Neural progenitor cell (in vitro differentiated cells): Measurements from ENCODE around the gene ABCC3. TPM values are rescaled to one million over a fixed set of nuclear protein-coding genes. Genes with fewer than 3 reads are reported as not detected.
A peak's percentile ranks its signal among the peaks of the same experiment; 100 is the strongest.

Experiments used
- DNase-seq: peaks from one replicate; pipeline ENCODE4 v3.0.0-alpha.2; 2016; ENCODE audit warnings: low spot score
- H2AFZ ChIP-seq: fragments of 200-600 bp; sonication (generic); replicated peaks from 2 replicates; pipeline ENCODE4 v1.6.1; 2016; ENCODE audit warnings: antibody characterized with exemption
- H3F3A ChIP-seq: fragments of 200-600 bp; sonication (generic); 2 replicates; pipeline ENCODE4 v1.6.1; 2016; ENCODE audit warnings: antibody characterized with exemption, low read depth
- H3K27ac ChIP-seq: fragments of 200-600 bp; sonication (generic); 2 replicates; pipeline ENCODE4 v1.5.1; 2016; ENCODE audit warnings: mild to moderate bottlenecking
- H3K27me3 ChIP-seq: fragments of 200-600 bp; sonication (generic); 2 replicates; pipeline ENCODE4 v1.6.1; 2016; ENCODE audit warnings: mild to moderate bottlenecking, moderate library complexity
- H3K36me3 ChIP-seq: fragments of 200-600 bp; sonication (generic); 2 replicates; pipeline ENCODE4 v1.5.1; 2016
- H3K4me1 ChIP-seq: fragments of 200-600 bp; sonication (generic); 2 replicates; pipeline ENCODE4 v1.6.1; 2016; ENCODE audit warnings: mixed run types
- H3K4me2 ChIP-seq: fragments of 200-600 bp; sonication (generic); 2 replicates; pipeline ENCODE4 v1.6.1; 2016
- H3K4me3 ChIP-seq: fragments of 200-600 bp; sonication (generic); 2 replicates; pipeline ENCODE4 v1.5.1; 2016
- H3K79me2 ChIP-seq: fragments of 200-600 bp; sonication (generic); 2 replicates; pipeline ENCODE4 v1.6.1; 2016; ENCODE audit warnings: low read depth
- H3K9ac ChIP-seq: fragments of 200-600 bp; sonication (generic); 2 replicates; pipeline ENCODE4 v1.6.1; 2016
- H3K9me3 ChIP-seq: fragments of 200-600 bp; sonication (generic); 2 replicates; pipeline ENCODE4 v1.5.1; 2016; ENCODE audit warnings: low read depth
- H4K20me1 ChIP-seq: fragments of 200-600 bp; sonication (generic); 2 replicates; pipeline ENCODE4 v1.6.1; 2016; ENCODE audit warnings: low read depth
- H3K27ac Mint-ChIP-seq: 3 replicates; pipeline ENCODE4 v1.8.0; 2021; ENCODE audit warnings: mixed read lengths
- H3K27me3 Mint-ChIP-seq: 2 replicates; pipeline ENCODE4 v1.8.0; 2022; ENCODE audit warnings: low read depth, mild to moderate bottlenecking, inconsistent platforms, moderate library complexity, mixed read lengths; ENCODE audit not compliant: insufficient read depth
- H3K36me3 Mint-ChIP-seq: 3 replicates; pipeline ENCODE4 v1.8.0; 2021; ENCODE audit warnings: mixed read lengths
- H3K4me1 Mint-ChIP-seq: 3 replicates; pipeline ENCODE4 v1.8.0; 2021; ENCODE audit warnings: mixed read lengths
- H3K4me3 Mint-ChIP-seq: 3 replicates; pipeline ENCODE4 v1.8.0; 2021; ENCODE audit warnings: mild to moderate bottlenecking, moderate library complexity, mixed read lengths
- H3K9me3 Mint-ChIP-seq: 3 replicates; pipeline ENCODE4 v1.8.0; 2020; ENCODE audit warnings: mixed read lengths
- CTCF ChIP-seq: fragments of 200-600 bp; sonication (generic); IDR thresholded peaks from 2 replicates; pipeline ENCODE4 v1.5.1; 2017; ENCODE audit warnings: antibody characterized with exemption, mild to moderate bottlenecking
- EZH2 ChIP-seq: fragments of 200-600 bp; sonication (generic); IDR thresholded peaks from 2 replicates; pipeline ENCODE4 v1.6.1; 2017; ENCODE audit warnings: antibody characterized with exemption, mild to moderate bottlenecking, moderate library complexity
- EZH2phosphoT487 ChIP-seq: fragments of 200-600 bp; sonication (generic); IDR thresholded peaks from 2 replicates; pipeline ENCODE4 v1.6.1; 2017; ENCODE audit warnings: antibody characterized with exemption
- total RNA-seq: library from RNA; depleted of rRNA; stranded (reverse); fragments of >200 nt; gene quantifications from 2 replicates; pipeline ENCODE4 v1.2.3, GENCODE V29; 2015; ENCODE audit warnings: low replicate concordance

ABCC3 gene
- total RNA-seq, 1 donor from 2014 or later = not detected

- H3K9me3 Mint-ChIP-seq = no peaks in the 10 kb centered on the region
- TF ChIP-seq EZH2phosphoT487 (no peak), CTCF (no peak), EZH2 (no peak)
- Histone ChIP-seq H3K9ac (no peak overlapping the region), H3K4me1 (peaks cover 3% of the 10 kb centered on the region), H2AFZ (no peak overlapping the region), H3K27ac (no peak overlapping the region), H3K79me2 (no peaks in the 10 kb centered on the region), H3K36me3 (no peaks in the 10 kb centered on the region), H4K20me1 (no peaks in the 10 kb centered on the region), H3F3A (no peaks in the 10 kb centered on the region), H3K4me2 (no peak overlapping the region), H3K27me3 (no peaks in the 10 kb centered on the region), H3K9me3 (no peaks in the 10 kb centered on the region), H3K4me3 (no peak overlapping the region)
- H3K4me3 Mint-ChIP-seq = no peak overlapping the region
- DNase-seq = no peak
- peak overlapping the region; percentile 64 for H3K27ac Mint-ChIP-seq
- H3K36me3 Mint-ChIP-seq = no peaks in the 10 kb centered on the region
- H3K4me1 Mint-ChIP-seq = peaks cover 19% of the 10 kb centered on the region
- peaks cover 7% of the 10 kb centered on the region for H3K27me3 Mint-ChIP-seq
Observed at GRCh38 chr17:50661348-50661747, 26.7 kb downstream of the ABCC3 start.

- no peaks in the 10 kb centered on the region for H3K36me3 Mint-ChIP-seq
- Histone ChIP-seq H2AFZ (no peak overlapping the region), H3K27ac (no peak overlapping the region), H3K9ac (no peak overlapping the region), H3K36me3 (no peaks in the 10 kb centered on the region), H3K4me1 (peaks cover 3% of the 10 kb centered on the region), H3K4me3 (no peak overlapping the region), H3K79me2 (no peaks in the 10 kb centered on the region), H3F3A (no peaks in the 10 kb centered on the region), H4K20me1 (no peaks in the 10 kb centered on the region), H3K9me3 (no peaks in the 10 kb centered on the region), H3K27me3 (no peaks in the 10 kb centered on the region), H3K4me2 (no peak overlapping the region)
- no peak overlapping the region for H3K4me3 Mint-ChIP-seq
- no peak for DNase-seq
- no peaks in the 10 kb centered on the region for H3K9me3 Mint-ChIP-seq
- H3K4me1 Mint-ChIP-seq = peaks cover 19% of the 10 kb centered on the region
- peaks cover 7% of the 10 kb centered on the region for H3K27me3 Mint-ChIP-seq
- H3K27ac Mint-ChIP-seq = peak overlapping the region; percentile 64
- TF ChIP-seq EZH2 = no peak
- no peak for TF ChIP-seq CTCF
- TF ChIP-seq EZH2phosphoT487 = no peak
Observed at GRCh38 chr17:50661795-50662391, 27.2 kb downstream of the ABCC3 start.

DNA sequence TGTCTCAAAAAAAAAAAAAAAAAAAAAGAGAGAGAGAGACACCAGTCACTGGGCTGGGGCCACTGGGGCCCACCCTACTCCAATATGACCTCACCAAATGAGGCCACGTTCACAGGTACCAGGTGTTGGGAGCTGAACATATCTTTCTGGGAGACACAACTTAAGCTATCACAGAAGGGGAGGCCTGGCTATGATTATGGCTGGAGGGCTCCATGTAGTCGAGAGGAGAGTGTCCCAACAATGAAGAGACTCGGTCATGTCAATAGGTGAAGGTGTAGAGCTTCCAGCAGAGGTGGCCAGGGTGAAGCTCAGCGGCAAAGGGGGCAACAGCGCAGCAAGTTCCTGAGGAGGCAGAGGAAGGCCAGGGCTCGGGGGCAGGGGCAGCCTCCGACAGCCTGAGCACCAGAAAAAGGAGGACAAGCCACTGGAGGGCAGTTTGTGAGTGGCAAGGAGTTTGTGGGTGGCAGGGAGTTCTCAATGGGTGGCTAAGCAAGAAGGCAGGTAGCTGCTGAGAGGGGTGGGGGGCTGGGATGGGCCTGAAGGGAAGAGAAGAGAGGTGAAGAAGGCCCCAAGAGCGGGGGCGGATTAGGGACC, 28.0 kb downstream of the ABCC3 start:
- no peaks in the 10 kb centered on the region for H3K36me3 Mint-ChIP-seq
- H3K4me1 Mint-ChIP-seq = peaks cover 19% of the 10 kb centered on the region
- H3F3A ChIP-seq = no peaks in the 10 kb centered on the region
- H3K4me1 ChIP-seq = peaks cover 3% of the 10 kb centered on the region
- H2AFZ ChIP-seq = no peak overlapping the region
- H3K27me3 ChIP-seq = no peaks in the 10 kb centered on the region
- no peaks in the 10 kb centered on the region for H3K79me2 ChIP-seq
- no peak overlapping the region for H3K27ac Mint-ChIP-seq
- H3K4me3 Mint-ChIP-seq = peak overlapping the region; percentile 3
- H4K20me1 ChIP-seq = no peaks in the 10 kb centered on the region
- H3K4me2 ChIP-seq = no peak overlapping the region
- no peak for DNase-seq
- H3K4me3 ChIP-seq = no peak overlapping the region
- H3K9me3 Mint-ChIP-seq = no peaks in the 10 kb centered on the region
- no peaks in the 10 kb centered on the region for H3K36me3 ChIP-seq
- H3K9ac ChIP-seq = no peak overlapping the region
- H3K27ac ChIP-seq = no peak overlapping the region
- no peak for TF ChIP-seq CTCF
- no peak for TF ChIP-seq EZH2phosphoT487
- TF ChIP-seq EZH2 = no peak
- no peaks in the 10 kb centered on the region for H3K9me3 ChIP-seq
- H3K27me3 Mint-ChIP-seq = peaks cover 7% of the 10 kb centered on the region
